H1 (cell line): ENCODE results near the gene CIITA. TPM values are rescaled to one million over a fixed set of nuclear protein-coding genes. Genes with fewer than 3 reads are reported as not detected.

Source experiments
- CTCF ChIA-PET: fragments of 300-600 bp; sonication (Branson Sonifier 250); formaldehyde crosslinking; loops from one replicate; lab custom pipeline; 2021; ENCODE audit not compliant: partially characterized antibody; lab: Charles Lee
- POLR2A ChIA-PET: fragments of 300-600 bp; sonication (Branson Sonifier 250); formaldehyde crosslinking; loops from one replicate; lab custom pipeline; 2021; ENCODE audit warnings: inconsistent platforms; ENCODE audit not compliant: partially characterized antibody; lab: Charles Lee
- DNase-seq, 2 experiments: peaks; one replicate each; pipeline versions ENCODE4 v3.0.0 to v3.0.0-alpha.2; 2010 to 2022; ENCODE audit warnings: low spot score in 2 of 2, low read depth in 1 of 2, mixed read lengths in 1 of 2
- FAIRE-seq: peaks from 2 replicates; lab custom pipeline; 2011; peaks lifted over from hg19 to GRCh38; lab: Jason Lieb, UNC
- H2AFZ ChIP-seq: 2 replicates; pipeline ENCODE4 v1.8.1; 2012; ENCODE audit warnings: low read length, inconsistent platforms
- H2AK5ac ChIP-seq: 2 replicates; pipeline ENCODE4 v1.6.1; 2013; ENCODE audit warnings: low read depth, low read length
- H2BK120ac ChIP-seq: replicated peaks from 2 replicates; pipeline ENCODE3; 2013; ENCODE audit warnings: low read depth, low read length, inconsistent platforms
- H2BK12ac ChIP-seq: 2 replicates; pipeline ENCODE4 v1.6.1; 2013; ENCODE audit warnings: low read depth, low read length
- H2BK15ac ChIP-seq: 2 replicates; pipeline ENCODE4 v1.6.1; 2013; ENCODE audit warnings: low read length
- H2BK20ac ChIP-seq: 2 replicates; pipeline ENCODE4 v1.6.1; 2013; ENCODE audit warnings: low read length
- H2BK5ac ChIP-seq: 2 replicates; pipeline ENCODE4 v1.6.1; 2013; ENCODE audit warnings: low read depth, low read length
- H3K14ac ChIP-seq: 2 replicates; pipeline ENCODE4 v1.6.1; 2013; ENCODE audit warnings: inconsistent platforms; ENCODE audit not compliant: insufficient read length
- H3K18ac ChIP-seq: 2 replicates; pipeline ENCODE4 v1.6.1; 2013; ENCODE audit warnings: low read length; ENCODE audit errors: extremely low read depth
- H3K23ac ChIP-seq: 2 replicates; pipeline ENCODE4 v1.6.1; 2013; ENCODE audit warnings: inconsistent platforms; ENCODE audit not compliant: insufficient read length
- H3K23me2 ChIP-seq: 2 replicates; pipeline ENCODE4 v1.6.1; 2013; ENCODE audit warnings: low read depth, low read length
- H3K27ac ChIP-seq: 2 replicates; pipeline ENCODE4 v1.6.1; 2011; ENCODE audit warnings: low read depth, low read length, inconsistent platforms
- H3K27me3 ChIP-seq, 4 experiments: replicated peaks in 1 of 4; 1 replicate in 1 of 4; 2 replicates in 3 of 4; pipeline versions ENCODE4 v1.6.1 to v1.8.1; 2011 to 2013; ENCODE audit warnings: low read length in 3 of 4, mild to moderate bottlenecking in 3 of 4, inconsistent platforms in 2 of 4, mixed read lengths in 2 of 4, moderate library complexity in 1 of 4; ENCODE audit not compliant: control insufficient read depth in 3 of 4, insufficient read depth in 3 of 4; ENCODE audit errors: extremely low read depth in 1 of 4
- H3K36me3 ChIP-seq, 4 experiments: 2 replicates each; pipeline versions ENCODE4 v1.6.1 to v1.8.1; 2011 to 2013; ENCODE audit warnings: mild to moderate bottlenecking in 4 of 4, low read length in 3 of 4, moderate library complexity in 2 of 4, control low read depth in 1 of 4, inconsistent platforms in 1 of 4; ENCODE audit not compliant: insufficient read depth in 4 of 4, control insufficient read depth in 2 of 4
- H3K4ac ChIP-seq: replicated peaks from 2 replicates; pipeline ENCODE3; 2013; ENCODE audit warnings: low read length, low read depth, mixed read lengths, inconsistent platforms; ENCODE audit not compliant: insufficient read length
- H3K4me1 ChIP-seq, 4 experiments: replicated peaks in 1 of 4; 1 replicate in 1 of 4; 2 replicates in 3 of 4; pipeline versions ENCODE4 v1.6.1 to v1.8.1; 2011 to 2013; ENCODE audit warnings: low read length in 3 of 4, inconsistent platforms in 2 of 4, mixed read lengths in 1 of 4; ENCODE audit not compliant: insufficient read depth in 4 of 4, control insufficient read depth in 3 of 4
- H3K4me2 ChIP-seq, 2 experiments: 2 replicates each; pipeline versions ENCODE4 v1.6.1 to v1.8.1; 2011 to 2013; ENCODE audit warnings: low read depth in 2 of 2, low read length in 2 of 2, control low read depth in 1 of 2, inconsistent platforms in 1 of 2, mild to moderate bottlenecking in 1 of 2; ENCODE audit not compliant: insufficient read depth in 1 of 2
- H3K4me3 ChIP-seq, 4 experiments: fragments of 200-600, 300-600 bp in 1 of 4; sonication (generic), shearing (Covaris generic), sonication (Bioruptor Twin) in 1 of 4; 2 replicates each; pipeline versions ENCODE4 v1.5.1 to v1.8.1; 2011 to 2016; ENCODE audit warnings: low read length in 4 of 4, low read depth in 3 of 4, control low read depth in 2 of 4, inconsistent platforms in 2 of 4, mild to moderate bottlenecking in 2 of 4, mixed read lengths in 1 of 4, moderate library complexity in 1 of 4; ENCODE audit not compliant: insufficient read depth in 2 of 4; ENCODE audit errors: extremely low read depth in 1 of 4
- H3K56ac ChIP-seq: replicated peaks from 2 replicates; pipeline ENCODE3; 2013; ENCODE audit warnings: low read depth, mild to moderate bottlenecking, mixed read lengths, low read length, inconsistent platforms; ENCODE audit not compliant: insufficient read length
- H3K79me1 ChIP-seq: 2 replicates; pipeline ENCODE4 v1.6.1; 2013; ENCODE audit warnings: low read depth, low read length, control low read depth
- H3K79me2 ChIP-seq, 2 experiments: 2 replicates each; pipeline versions ENCODE4 v1.6.1 to v1.8.1; 2012 to 2013; ENCODE audit warnings: low read length in 2 of 2, mild to moderate bottlenecking in 2 of 2, inconsistent platforms in 1 of 2; ENCODE audit not compliant: insufficient read depth in 2 of 2, control insufficient read depth in 1 of 2
- H3K9ac ChIP-seq, 4 experiments: replicated peaks in 1 of 4; 1 replicate in 1 of 4; 2 replicates in 3 of 4; pipeline versions ENCODE4 v1.6.1 to v1.8.1; 2011 to 2013; ENCODE audit warnings: low read depth in 3 of 4, low read length in 3 of 4, control low read depth in 2 of 4, mild to moderate bottlenecking in 2 of 4, moderate library complexity in 2 of 4, inconsistent platforms in 1 of 4; ENCODE audit errors: extremely low read depth in 1 of 4
- H3K9me3 ChIP-seq, 2 experiments: 2 replicates each; pipeline versions ENCODE4 v1.6.1 to v1.8.1; 2012 to 2013; ENCODE audit warnings: mild to moderate bottlenecking in 2 of 2, moderate library complexity in 2 of 2, control low read depth in 1 of 2, inconsistent platforms in 1 of 2, low read depth in 1 of 2, low read length in 1 of 2, mixed read lengths in 1 of 2; ENCODE audit not compliant: insufficient read depth in 2 of 2
- H4K20me1 ChIP-seq, 2 experiments: replicated peaks in 1 of 2; 2 replicates each; pipeline versions ENCODE3 to v1.8.1; 2011 to 2013; ENCODE audit warnings: inconsistent platforms in 2 of 2, low read length in 2 of 2, mild to moderate bottlenecking in 1 of 2; ENCODE audit not compliant: insufficient read depth in 2 of 2, control insufficient read depth in 1 of 2
- H4K5ac ChIP-seq: 2 replicates; pipeline ENCODE4 v1.6.1; 2013; ENCODE audit warnings: low read length, low read depth, mixed read lengths, inconsistent platforms; ENCODE audit not compliant: insufficient read length
- H4K8ac ChIP-seq: 2 replicates; pipeline ENCODE4 v1.8.0; 2013; ENCODE audit warnings: mild to moderate bottlenecking, moderate library complexity, low read length, inconsistent platforms; ENCODE audit not compliant: insufficient read depth; ENCODE audit errors: extremely low read depth
- H4K91ac ChIP-seq: replicated peaks from 2 replicates; pipeline ENCODE3; 2013; ENCODE audit warnings: low read length, mixed read lengths, inconsistent platforms; ENCODE audit not compliant: insufficient read length
- ASH2L ChIP-seq: fragments of 200-600, 300-600 bp; sonication (generic); IDR thresholded peaks from one replicate; pipeline ENCODE4 v1.7.1; 2017; ENCODE audit warnings: low read length
- ATF2 ChIP-seq: IDR thresholded peaks from 2 replicates; pipeline ENCODE4 v1.6.1; 2012; ENCODE audit warnings: low read length, inconsistent platforms
- CBX8 ChIP-seq: fragments of 300-800, 300-1000 bp; sonication (generic); IDR thresholded peaks from 2 replicates; pipeline ENCODE4 v1.7.1; 2016; ENCODE audit warnings: low read depth, low read length, borderline replicate concordance
- CREB1 ChIP-seq: IDR thresholded peaks from 2 replicates; pipeline ENCODE4 v1.6.1; 2012; ENCODE audit warnings: inconsistent platforms
- EP300 ChIP-seq, 2 experiments: IDR thresholded peaks; 1 replicate in 1 of 2; 2 replicates in 1 of 2; pipeline ENCODE4 v1.6.1; 2011 to 2012; ENCODE audit warnings: low read depth in 2 of 2, low read length in 2 of 2, mild to moderate bottlenecking in 2 of 2, borderline replicate concordance in 1 of 2, inconsistent platforms in 1 of 2, moderate library complexity in 1 of 2
- EZH2 ChIP-seq: fragments of 200-600 bp; sonication (generic); IDR thresholded peaks from 2 replicates; pipeline ENCODE4 v1.7.1; 2012; ENCODE audit warnings: low read depth, mild to moderate bottlenecking, moderate library complexity, low read length, inconsistent platforms; ENCODE audit not compliant: severe bottlenecking
- HDAC2 ChIP-seq, 2 experiments: fragments of 300-600 bp in 1 of 2; sonication (generic) in 1 of 2; IDR thresholded peaks; 2 replicates each; pipeline ENCODE4 v1.6.1; 2011 to 2012; ENCODE audit warnings: low read depth in 2 of 2, low read length in 2 of 2, mild to moderate bottlenecking in 2 of 2, moderate library complexity in 2 of 2, borderline replicate concordance in 1 of 2, inconsistent platforms in 1 of 2
- KDM1A ChIP-seq: fragments of 200-600, 300-600 bp; sonication (generic); IDR thresholded peaks from 2 replicates; pipeline ENCODE4 v1.7.1; 2016; ENCODE audit warnings: mild to moderate bottlenecking, low read length, borderline replicate concordance
- POLR2AphosphoS5 ChIP-seq: IDR thresholded peaks from 2 replicates; pipeline ENCODE4 v1.6.1; 2011; ENCODE audit warnings: low read depth, low read length
- POU5F1 ChIP-seq: IDR thresholded peaks from 2 replicates; pipeline ENCODE4 v1.6.1; 2011; ENCODE audit warnings: low read depth, mild to moderate bottlenecking, low read length, moderate library complexity
- SIN3A ChIP-seq, 2 experiments: IDR thresholded peaks in 1 of 2; conservative IDR thresholded peaks in 1 of 2; 2 replicates each; pipeline ENCODE4 v1.6.1; 2011 to 2012; ENCODE audit warnings: low read length in 2 of 2, improper control_type of control experiment in 1 of 2, low read depth in 1 of 2, mild to moderate bottlenecking in 1 of 2
- SRF ChIP-seq: IDR thresholded peaks from 2 replicates; pipeline ENCODE4 v1.6.1; 2011; ENCODE audit warnings: mild to moderate bottlenecking, low read depth, low read length, moderate library complexity
- WGBS, 2 experiments: shearing (Covaris generic) in 1 of 2; methylation state at CpG; one replicate each; pipeline versions ENCODE4 v1.1.6 to v1.1.7; 2013 to 2015; ENCODE audit warnings: low lambda C conversion rate in 2 of 2, mixed read lengths in 2 of 2, inconsistent platforms in 1 of 2, low coverage in 1 of 2, missing lambda C conversion rate in 1 of 2; ENCODE audit not compliant: insufficient replicate concordance in 2 of 2, insufficient coverage in 1 of 2, insufficient read length in 1 of 2; ENCODE audit errors: extremely low coverage in 1 of 2, missing lambda C conversion rate in 1 of 2; 5-methylcytosine and 5-hydroxymethylcytosine counted together
- polyA plus RNA-seq, 7 experiments: library from polyadenylated mRNA; depleted of rRNA in 3 of 7; stranded (reverse) in 5 of 7; unstranded in 2 of 7; fragments of >200 nt in 5 of 7; fragments of 200-250 nt in 2 of 7; gene quantifications; 1 replicate in 5 of 7; 2 replicates in 1 of 7; 4 replicates in 1 of 7; pipeline versions ENCODE4 v1.2.1 to v1.2.3, GENCODE V29; 2011 to 2013; ENCODE audit warnings: missing spikeins in 2 of 7, mixed read lengths in 2 of 7
- total RNA-seq: library from RNA; stranded (reverse); fragmentation: NEBNext Ultra II Directional; extraction: Animal tissue kit (Norgen Biotek cat#: 25700); gene quantifications from 2 replicates; pipeline ENCODE4 v1.2.1, GENCODE V29; 2021

Gene CIITA
- total and polyA plus RNA-seq, 2 of the 8 experiments (the other 6 are each of a cell fraction or from before 2014, with no cell fraction given), result 0.07 to 0.17 TPM

- no peaks in the 10 kb centered on the region for H3K9me3 ChIP-seq
- H2BK5ac ChIP-seq, result no peak overlapping the region
- no peak overlapping the region for H3K4ac ChIP-seq
- no peak overlapping the region for H3K23ac ChIP-seq
- WGBS, 2 experiments, result 98% methylated on average over 4 of the region's 4 CpGs; no CpG with 5 or more reads in 1 of the 2 experiments
- no peak overlapping the region for H3K4me2 ChIP-seq
- H3K79me2 ChIP-seq, result no peaks in the 10 kb centered on the region
- CTCF ChIA-PET, result interaction anchor here (0.6 to 1.7 kb wide), 5 partner anchors 8 to 715 kb away, joined by 3 to 5 read pairs (median 4); no protein-coding TSS in a partner anchor
- no peak overlapping the region for H3K18ac ChIP-seq
- H3K79me1 ChIP-seq, result no peaks in the 10 kb centered on the region
- no peak overlapping the region for H2BK12ac ChIP-seq
- H3K14ac ChIP-seq, result no peak overlapping the region
- peaks cover 0 to 8% of the 10 kb centered on the region in 2 experiments for H4K20me1 ChIP-seq
- H2BK15ac ChIP-seq, result no peak overlapping the region
- no peak overlapping the region for H3K27ac ChIP-seq
- H2BK120ac ChIP-seq, result no peak overlapping the region
- H4K5ac ChIP-seq, result no peak overlapping the region
- H3K36me3 ChIP-seq, result peaks cover 2 to 11% (median 5%) of the 10 kb centered on the region in 4 experiments; a peak in 5 of 8 replicates
- POLR2A ChIA-PET, result interaction anchor here (1.1 kb wide), 1 partner anchor 97 kb away, joined by 3 read pairs; no protein-coding TSS in a partner anchor
- FAIRE-seq (no peak), DNase-seq (no peak)
- H3K4me1 ChIP-seq, result peaks cover 0 to 3% (median 0%) of the 10 kb centered on the region in 4 experiments; a peak in 1 of 7 replicates
- no peak overlapping the region for H3K4me3 ChIP-seq
- no peak overlapping the region for H3K56ac ChIP-seq
- H3K27me3 ChIP-seq, result no peaks in the 10 kb centered on the region
- H2AFZ ChIP-seq, result no peak overlapping the region
- H2BK20ac ChIP-seq, result no peak overlapping the region
- no peak overlapping the region for H4K91ac ChIP-seq
- no peaks in the 10 kb centered on the region for H3K23me2 ChIP-seq
- H4K8ac ChIP-seq, result no peak overlapping the region
- no peak overlapping the region for H2AK5ac ChIP-seq
- H3K9ac ChIP-seq, result no peak overlapping the region
- TF ChIP-seq CBX8 (no peak), POLR2AphosphoS5 (no peak), CREB1 (no peak), HDAC2 (IDR thresholded peaks at IDR 0.05; ENCODE audit: borderline replicate concordance in 1 of 2, low read depth in 2 of 2, low read length in 2 of 2) (no peak), POU5F1 (no peak), ATF2 (no peak), ASH2L (no peak), SIN3A (conservative IDR thresholded peaks at IDR 0.05 in 1 of 2, IDR thresholded peaks at IDR 0.05 in 1 of 2; ENCODE audit: low read depth in 1 of 2, low read length in 2 of 2) (no peak), KDM1A (no peak), EZH2 (no peak), SRF (no peak), EP300 (IDR thresholded peaks at IDR 0.05; ENCODE audit: borderline replicate concordance in 1 of 2, low read depth in 2 of 2, low read length in 2 of 2) (no peak)
Observed at GRCh38 chr16:10926094-10926493, 49.1 kb downstream of the CIITA start.
